ENCODE measurements around the gene CFL2. TPM values are rescaled to one million over a fixed set of nuclear protein-coding genes. Genes with fewer than 3 reads are reported as not detected.

CFL2 gene
- total and polyA plus RNA-seq, 2 of the 13 experiments (the other 11 are each of a cell fraction or from before 2014, with no cell fraction given) = 114 to 158 TPM

DNA sequence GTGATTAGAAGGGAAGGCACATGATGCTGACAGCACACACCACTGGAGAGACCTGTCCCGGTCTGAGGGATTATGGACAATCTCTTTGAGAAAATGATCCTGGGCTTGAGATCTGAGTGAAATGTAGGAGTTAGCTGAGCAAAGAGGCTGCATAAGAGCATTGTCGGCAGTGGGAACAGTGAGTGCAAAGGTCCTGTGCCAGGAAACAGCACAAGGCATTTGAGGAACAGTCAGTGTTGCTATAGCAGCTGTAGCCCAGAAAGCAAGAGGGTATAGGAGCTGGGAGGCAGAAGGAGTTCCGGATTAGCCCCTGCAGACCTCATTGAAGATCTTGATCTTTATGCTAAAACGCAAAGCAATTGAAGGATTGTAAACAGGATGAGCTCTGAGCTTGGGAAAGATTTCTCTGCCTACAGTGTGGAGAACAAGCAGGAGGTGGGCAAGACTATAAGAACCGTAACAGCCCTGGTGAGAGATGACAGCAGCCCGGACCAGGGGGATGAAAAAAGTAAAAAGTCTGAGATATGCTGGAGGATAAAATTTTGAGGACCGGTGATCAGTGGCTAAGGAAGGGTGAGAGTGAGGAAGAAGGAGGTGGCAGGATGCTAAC is 28.5 kb downstream of the CFL2 start (continued):
- peak; percentile 31; the same call in 1 of the 2 replicates for TF ChIP-seq DRAP1 (CRISPR knock-in tag; IDR thresholded peaks at IDR 0.05)
- TF ChIP-seq SMARCC2 (IDR thresholded peaks at IDR 0.05) = no peak
- TF ChIP-seq ZNF317 (CRISPR knock-in tag; IDR thresholded peaks at IDR 0.05) = peak; percentile 60
- TF ChIP-seq SOX6 (IDR thresholded peaks at IDR 0.05) = no peak
- peak; percentile 49; the same call in 1 of the 2 replicates for TF ChIP-seq SOX6 (CRISPR knock-in tag; IDR thresholded peaks at IDR 0.05)
- TF ChIP-seq, protein P1, sequence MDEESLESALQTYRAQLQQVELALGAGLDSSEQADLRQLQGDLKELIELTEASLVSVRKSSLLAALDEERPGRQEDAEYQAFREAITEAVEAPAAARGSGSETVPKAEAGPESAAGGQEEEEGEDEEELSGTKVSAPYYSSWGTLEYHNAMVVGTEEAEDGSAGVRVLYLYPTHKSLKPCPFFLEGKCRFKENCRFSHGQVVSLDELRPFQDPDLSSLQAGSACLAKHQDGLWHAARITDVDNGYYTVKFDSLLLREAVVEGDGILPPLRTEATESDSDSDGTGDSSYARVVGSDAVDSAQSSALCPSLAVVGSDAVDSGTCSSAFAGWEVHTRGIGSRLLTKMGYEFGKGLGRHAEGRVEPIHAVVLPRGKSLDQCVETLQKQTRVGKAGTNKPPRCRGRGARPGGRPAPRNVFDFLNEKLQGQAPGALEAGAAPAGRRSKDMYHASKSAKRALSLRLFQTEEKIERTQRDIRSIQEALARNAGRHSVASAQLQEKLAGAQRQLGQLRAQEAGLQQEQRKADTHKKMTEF (CRISPR knock-in tag; IDR thresholded peaks at IDR 0.05) = 0 out of 2 replicates have a peak, but pooled peaks have one; percentile 18
- TF ChIP-seq CAMTA2 (CRISPR knock-in tag; IDR thresholded peaks at IDR 0.05; ENCODE audit: borderline replicate concordance) = no peak
- TF ChIP-seq, protein P2, sequence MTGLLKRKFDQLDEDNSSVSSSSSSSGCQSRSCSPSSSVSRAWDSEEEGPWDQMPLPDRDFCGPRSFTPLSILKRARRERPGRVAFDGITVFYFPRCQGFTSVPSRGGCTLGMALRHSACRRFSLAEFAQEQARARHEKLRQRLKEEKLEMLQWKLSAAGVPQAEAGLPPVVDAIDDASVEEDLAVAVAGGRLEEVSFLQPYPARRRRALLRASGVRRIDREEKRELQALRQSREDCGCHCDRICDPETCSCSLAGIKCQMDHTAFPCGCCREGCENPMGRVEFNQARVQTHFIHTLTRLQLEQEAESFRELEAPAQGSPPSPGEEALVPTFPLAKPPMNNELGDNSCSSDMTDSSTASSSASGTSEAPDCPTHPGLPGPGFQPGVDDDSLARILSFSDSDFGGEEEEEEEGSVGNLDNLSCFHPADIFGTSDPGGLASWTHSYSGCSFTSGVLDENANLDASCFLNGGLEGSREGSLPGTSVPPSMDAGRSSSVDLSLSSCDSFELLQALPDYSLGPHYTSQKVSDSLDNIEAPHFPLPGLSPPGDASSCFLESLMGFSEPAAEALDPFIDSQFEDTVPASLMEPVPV (CRISPR knock-in tag; IDR thresholded peaks at IDR 0.05) = 0 out of 2 replicates have a peak, but pooled peaks have one; percentile 37
- TF ChIP-seq KAT7 (CRISPR knock-in tag; IDR thresholded peaks at IDR 0.05; ENCODE audit: borderline replicate concordance) = no peak
- peak; percentile 53; the same call in 1 of the 2 replicates for TF ChIP-seq HNF4G (IDR thresholded peaks at IDR 0.05; ENCODE audit: borderline replicate concordance, low read depth, low read length)
- TF ChIP-seq HNF4G (CRISPR knock-in tag; IDR thresholded peaks at IDR 0.05; ENCODE audit: borderline replicate concordance, low read depth) = peak; percentile 80
- peak; percentile 39; the same call in 1 of the 2 replicates for TF ChIP-seq RXRB (CRISPR knock-in tag; IDR thresholded peaks at IDR 0.05; ENCODE audit: borderline replicate concordance)
- peak; percentile 81 for TF ChIP-seq ZNF7 (CRISPR knock-in tag; IDR thresholded peaks at IDR 0.05)
- TF ChIP-seq, protein P3, sequence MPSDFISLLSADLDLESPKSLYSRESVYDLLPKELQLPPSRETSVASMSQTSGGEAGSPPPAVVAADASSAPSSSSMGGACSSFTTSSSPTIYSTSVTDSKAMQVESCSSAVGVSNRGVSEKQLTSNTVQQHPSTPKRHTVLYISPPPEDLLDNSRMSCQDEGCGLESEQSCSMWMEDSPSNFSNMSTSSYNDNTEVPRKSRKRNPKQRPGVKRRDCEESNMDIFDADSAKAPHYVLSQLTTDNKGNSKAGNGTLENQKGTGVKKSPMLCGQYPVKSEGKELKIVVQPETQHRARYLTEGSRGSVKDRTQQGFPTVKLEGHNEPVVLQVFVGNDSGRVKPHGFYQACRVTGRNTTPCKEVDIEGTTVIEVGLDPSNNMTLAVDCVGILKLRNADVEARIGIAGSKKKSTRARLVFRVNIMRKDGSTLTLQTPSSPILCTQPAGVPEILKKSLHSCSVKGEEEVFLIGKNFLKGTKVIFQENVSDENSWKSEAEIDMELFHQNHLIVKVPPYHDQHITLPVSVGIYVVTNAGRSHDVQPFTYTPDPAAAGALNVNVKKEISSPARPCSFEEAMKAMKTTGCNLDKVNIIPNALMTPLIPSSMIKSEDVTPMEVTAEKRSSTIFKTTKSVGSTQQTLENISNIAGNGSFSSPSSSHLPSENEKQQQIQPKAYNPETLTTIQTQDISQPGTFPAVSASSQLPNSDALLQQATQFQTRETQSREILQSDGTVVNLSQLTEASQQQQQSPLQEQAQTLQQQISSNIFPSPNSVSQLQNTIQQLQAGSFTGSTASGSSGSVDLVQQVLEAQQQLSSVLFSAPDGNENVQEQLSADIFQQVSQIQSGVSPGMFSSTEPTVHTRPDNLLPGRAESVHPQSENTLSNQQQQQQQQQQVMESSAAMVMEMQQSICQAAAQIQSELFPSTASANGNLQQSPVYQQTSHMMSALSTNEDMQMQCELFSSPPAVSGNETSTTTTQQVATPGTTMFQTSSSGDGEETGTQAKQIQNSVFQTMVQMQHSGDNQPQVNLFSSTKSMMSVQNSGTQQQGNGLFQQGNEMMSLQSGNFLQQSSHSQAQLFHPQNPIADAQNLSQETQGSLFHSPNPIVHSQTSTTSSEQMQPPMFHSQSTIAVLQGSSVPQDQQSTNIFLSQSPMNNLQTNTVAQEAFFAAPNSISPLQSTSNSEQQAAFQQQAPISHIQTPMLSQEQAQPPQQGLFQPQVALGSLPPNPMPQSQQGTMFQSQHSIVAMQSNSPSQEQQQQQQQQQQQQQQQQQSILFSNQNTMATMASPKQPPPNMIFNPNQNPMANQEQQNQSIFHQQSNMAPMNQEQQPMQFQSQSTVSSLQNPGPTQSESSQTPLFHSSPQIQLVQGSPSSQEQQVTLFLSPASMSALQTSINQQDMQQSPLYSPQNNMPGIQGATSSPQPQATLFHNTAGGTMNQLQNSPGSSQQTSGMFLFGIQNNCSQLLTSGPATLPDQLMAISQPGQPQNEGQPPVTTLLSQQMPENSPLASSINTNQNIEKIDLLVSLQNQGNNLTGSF (CRISPR knock-in tag; IDR thresholded peaks at IDR 0.05) = no peak
- TF ChIP-seq ZFP1 (CRISPR knock-in tag; IDR thresholded peaks at IDR 0.05) = no peak
- TF ChIP-seq ZFP37 (CRISPR knock-in tag; IDR thresholded peaks at IDR 0.05; ENCODE audit: borderline replicate concordance) = peak; percentile 2; the same call in 1 of the 2 replicates
- peak; percentile 51; the same call in 1 of the 2 replicates for TF ChIP-seq MAX (IDR thresholded peaks at IDR 0.05)
- no peak for TF ChIP-seq FOXA1 (IDR thresholded peaks at IDR 0.05)
- TF ChIP-seq FOXA1 (CRISPR knock-in tag; IDR thresholded peaks at IDR 0.05) = 0 out of 2 replicates have a peak, but pooled peaks have one; percentile 16
- TF ChIP-seq ZNF205 (CRISPR knock-in tag; IDR thresholded peaks at IDR 0.05) = peak; percentile 52; the same call in 1 of the 2 replicates
- 0 out of 2 replicates have a peak, but pooled peaks have one; percentile 30 for TF ChIP-seq JUND (CRISPR knock-in tag; IDR thresholded peaks at IDR 0.05)
- 0 out of 2 replicates have a peak, but pooled peaks have one; percentile 22 for TF ChIP-seq ERF (CRISPR knock-in tag; IDR thresholded peaks at IDR 0.05)
- 0 out of 2 replicates have a peak, but pooled peaks have one; percentile 34 for TF ChIP-seq DPF2 (CRISPR knock-in tag; IDR thresholded peaks at IDR 0.05; ENCODE audit: borderline replicate concordance, low read depth)

Data from HepG2 (cell line).